PC-9 (cell line): ENCODE results near the gene C6orf136. TPM values are rescaled to one million over a fixed set of nuclear protein-coding genes. Genes with fewer than 3 reads are reported as not detected.
A peak's percentile ranks its signal among the peaks of the same experiment; 100 is the strongest.

Source experiments
- BruUV-seq: library from RNA; stranded (reverse); fragments of 400-500 nt; replicated peaks from 2 replicates; lab custom pipeline; 2021; lab: Mats Ljungman, UMichigan
- CTCF ChIA-PET: fragments of 300-600 bp; sonication (Branson Sonifier 250); formaldehyde crosslinking; loops from one replicate; lab custom pipeline; 2022; ENCODE audit warnings: antibody characterized with exemption; lab: Charles Lee
- POLR2A ChIA-PET: fragments of 300-600 bp; sonication (Branson Sonifier 250); formaldehyde crosslinking; loops from one replicate; lab custom pipeline; 2022; ENCODE audit warnings: antibody characterized with exemption; ENCODE audit not compliant: unreplicated experiment; lab: Charles Lee
- DNase-seq, 2 experiments: peaks; one replicate each; pipeline versions ENCODE4 v3.0.0 to v3.0.0-alpha.2; 2015 to 2022; ENCODE audit warnings: mixed read lengths in 1 of 2
- H2AFZ ChIP-seq: fragments of 200-600 bp; sonication (generic); 2 replicates; pipeline ENCODE4 v1.8.1; 2017; ENCODE audit warnings: antibody characterized with exemption
- H3F3A ChIP-seq: fragments of 200-600 bp; sonication (generic); 2 replicates; pipeline ENCODE4 v1.8.1; 2017; ENCODE audit warnings: antibody characterized with exemption, mild to moderate bottlenecking, low read depth; ENCODE audit not compliant: insufficient read depth
- H3K27ac ChIP-seq: fragments of 200-600 bp; sonication (generic); 2 replicates; pipeline ENCODE4 v1.6.1; 2016; ENCODE audit warnings: mixed run types
- H3K27me3 ChIP-seq: fragments of 200-600 bp; sonication (generic); 2 replicates; pipeline ENCODE4 v1.6.1; 2016; ENCODE audit warnings: low read depth, mixed run types; ENCODE audit not compliant: insufficient read depth
- H3K36me3 ChIP-seq: fragments of 200-600 bp; sonication (generic); 2 replicates; pipeline ENCODE4 v1.6.1; 2016; ENCODE audit warnings: low read depth, mixed run types
- H3K4me1 ChIP-seq: fragments of 200-600 bp; sonication (generic); replicated peaks from 2 replicates; pipeline ENCODE4 v1.6.1; 2016; ENCODE audit warnings: mixed run types; ENCODE audit not compliant: insufficient read depth
- H3K4me2 ChIP-seq: fragments of 200-600 bp; sonication (generic); 2 replicates; pipeline ENCODE4 v1.6.1; 2017; ENCODE audit warnings: mixed run types
- H3K4me3 ChIP-seq: fragments of 200-600 bp; sonication (generic); 2 replicates; pipeline ENCODE4 v1.6.1; 2016; ENCODE audit warnings: mixed run types
- H3K79me2 ChIP-seq: fragments of 200-600 bp; sonication (generic); 2 replicates; pipeline ENCODE4 v1.6.1; 2017; ENCODE audit warnings: low read depth, mixed run types
- H3K9me2 ChIP-seq: fragments of 200-600 bp; sonication (generic); 2 replicates; pipeline ENCODE4 v1.8.1; 2017; ENCODE audit warnings: mild to moderate bottlenecking; ENCODE audit not compliant: insufficient read depth
- H3K9me3 ChIP-seq: fragments of 200-600 bp; sonication (generic); 2 replicates; pipeline ENCODE4 v1.8.1; 2016; ENCODE audit warnings: low read depth; ENCODE audit not compliant: insufficient read depth
- H4K20me1 ChIP-seq: fragments of 200-600 bp; sonication (generic); 2 replicates; pipeline ENCODE4 v1.8.1; 2017; ENCODE audit not compliant: insufficient read depth
- CTCF ChIP-seq: fragments of 200-600 bp; sonication (generic); conservative IDR thresholded peaks from 2 replicates; pipeline ENCODE4 v1.6.1; 2017; ENCODE audit warnings: mixed run types, antibody characterized with exemption, mild to moderate bottlenecking, moderate library complexity
- EZH2 ChIP-seq: fragments of 200-600 bp; sonication (generic); IDR thresholded peaks from 2 replicates; pipeline ENCODE4 v1.8.0; 2017; ENCODE audit warnings: antibody characterized with exemption, low read depth
- intact Hi-C: fragments of 100-400 bp; cut with micrococcal nuclease; formaldehyde crosslinking; loops from one replicate; pipeline ENCODE4 v1.10.0; 2022; ENCODE audit not compliant: unreplicated experiment
- total RNA-seq: library from RNA; stranded (reverse); gene quantifications from 2 replicates; pipeline ENCODE4 v1.2.3, GENCODE V29; 2021

Gene C6orf136
- total RNA-seq, 1 experiment from 2014 or later, result 21.2 TPM

GRCh38 chr6:30689985-30690384 lies 43.1 kb downstream of the C6orf136 start:
- Histone ChIP-seq H2AFZ (no peak overlapping the region), H3F3A (peaks cover 17% of the 10 kb centered on the region; the same call in 1 of the 2 replicates), H3K27me3 (no peaks in the 10 kb centered on the region), H3K9me2 (no peaks in the 10 kb centered on the region), H3K36me3 (no peaks in the 10 kb centered on the region), H3K79me2 (peaks cover 26% of the 10 kb centered on the region), H3K9me3 (no peaks in the 10 kb centered on the region), H4K20me1 (no peaks in the 10 kb centered on the region), H3K4me3 (peak overlapping the region; percentile 87), H3K27ac (no peak overlapping the region), H3K4me2 (peak overlapping the region; percentile 84), H3K4me1 (peaks cover 43% of the 10 kb centered on the region)
- DNase-seq, result no peak
- ChIA-PET POLR2A (interaction anchor here (1.1 kb wide), 1 partner anchor 27 kb away, joined by 4 read pairs; the partner anchor contains the start of gene MDC1), CTCF (interaction anchor here (0.5 kb wide), 1 partner anchor 448 kb away, joined by 10 read pairs; no protein-coding TSS in a partner anchor)
- intact Hi-C loops, result no loop called here
- BruUV-seq, result no TSS peak
- TF ChIP-seq EZH2, result no peak
- no peak for TF ChIP-seq CTCF

GRCh38 chr6:30690403-30691207 lies 43.7 kb downstream of the C6orf136 start, which contains the start of gene NRM:
NRM (minus strand) TSS chr6:30690984; CDS start chr6:30690974, 10 bp downstream.
- Histone ChIP-seq H4K20me1 (no peaks in the 10 kb centered on the region), H3K4me2 (peak within 1 kb of the TSS; percentile 84), H3K27ac (no peak within 1 kb of the TSS), H3K27me3 (no peaks in the 10 kb centered on the region), H3K9me2 (no peaks in the 10 kb centered on the region), H3F3A (peaks cover 16% of the 10 kb centered on the region; the same call in 1 of the 2 replicates), H3K4me3 (peak within 1 kb of the TSS; percentile 87), H3K79me2 (peaks cover 19% of the 10 kb centered on the region), H2AFZ (peak within 1 kb of the TSS; percentile 93), H3K36me3 (no peaks in the 10 kb centered on the region), H3K4me1 (peaks cover 42% of the 10 kb centered on the region), H3K9me3 (no peaks in the 10 kb centered on the region)
- CTCF ChIA-PET, result interaction anchor here (0.5 to 1.1 kb wide), 2 partner anchors 18 to 448 kb away, joined by 3 to 10 read pairs; partner anchors contain the start of gene DHX16
- POLR2A ChIA-PET, result interaction anchor here (0.6 to 1.1 kb wide), 5 partner anchors 12 to 149 kb away, joined by 4 to 8 read pairs (median 5); partner anchors contain the start of genes MDC1 and MRPS18B
- intact Hi-C loops, result no loop called here
- TF ChIP-seq CTCF (no peak), EZH2 (no peak)
- DNase-seq, result peak; percentile 44 to 84
- no TSS peak for BruUV-seq

GRCh38 chr6:30691208-30691847 lies 44.4 kb downstream of the C6orf136 start:
- Histone ChIP-seq H3K4me3 (peak overlapping the region; percentile 87; the same call in 1 of the 2 replicates), H4K20me1 (no peaks in the 10 kb centered on the region), H2AFZ (peak overlapping the region; percentile 93), H3K9me2 (no peaks in the 10 kb centered on the region), H3K79me2 (peaks cover 12% of the 10 kb centered on the region), H3K4me1 (peaks cover 40% of the 10 kb centered on the region), H3K36me3 (no peaks in the 10 kb centered on the region), H3K9me3 (no peaks in the 10 kb centered on the region), H3K4me2 (peak overlapping the region; percentile 84), H3K27me3 (no peaks in the 10 kb centered on the region), H3K27ac (no peak overlapping the region), H3F3A (peaks cover 20% of the 10 kb centered on the region; the same call in 1 of the 2 replicates)
- ChIA-PET CTCF (interaction anchor here (0.6 to 1.1 kb wide), 2 partner anchors 19 to 430 kb away, joined by 3 to 6 read pairs; partner anchors contain the start of gene DHX16), POLR2A (interaction anchor here (0.7 to 1.1 kb wide), 3 partner anchors 26 to 77 kb away, joined by 4 to 8 read pairs (median 5); partner anchors contain the start of genes MDC1 and MRPS18B)
- intact Hi-C loops, result no loop called here
- BruUV-seq, result no TSS peak
- DNase-seq, result no peak
- no peak for TF ChIP-seq CTCF
- TF ChIP-seq EZH2, result no peak
